H9 (cell line): Measurements from ENCODE around the gene GARS1. TPM values are rescaled to one million over a fixed set of nuclear protein-coding genes. Genes with fewer than 3 reads are reported as not detected.

Experiments used
- DNase-seq: peaks from one replicate; pipeline ENCODE4 v3.0.0-alpha.2; 2017
- H2AFZ ChIP-seq: one replicate; pipeline ENCODE4 v1.6.1; 2013; ENCODE audit warnings: mild to moderate bottlenecking, low read length, control low read depth, moderate library complexity
- H2AK5ac ChIP-seq: 2 replicates; pipeline ENCODE4 v1.6.1; 2013; ENCODE audit warnings: low read length, control low read depth, mixed read lengths; ENCODE audit not compliant: insufficient read length
- H2BK120ac ChIP-seq: one replicate; pipeline ENCODE4 v1.6.1; 2013; ENCODE audit warnings: low read depth, mild to moderate bottlenecking, low read length, control low read depth, inconsistent platforms; ENCODE audit not compliant: poor library complexity, severe bottlenecking
- H2BK12ac ChIP-seq: 2 replicates; pipeline ENCODE4 v1.6.1; 2013; ENCODE audit warnings: low read length, control low read depth, mixed read lengths, low read depth; ENCODE audit not compliant: insufficient read length
- H2BK15ac ChIP-seq: 2 replicates; pipeline ENCODE4 v1.6.1; 2013; ENCODE audit warnings: low read depth, low read length, control low read depth
- H2BK20ac ChIP-seq: one replicate; pipeline ENCODE4 v1.6.1; 2013; ENCODE audit warnings: low read depth, mild to moderate bottlenecking, low read length, control low read depth, inconsistent platforms; ENCODE audit not compliant: poor library complexity, severe bottlenecking
- H2BK5ac ChIP-seq: 2 replicates; pipeline ENCODE4 v1.6.1; 2013; ENCODE audit warnings: low read length, control low read depth, mixed read lengths; ENCODE audit not compliant: insufficient read length
- H3K14ac ChIP-seq: 2 replicates; pipeline ENCODE4 v1.6.1; 2013; ENCODE audit warnings: low read length, control low read depth; ENCODE audit not compliant: insufficient read depth
- H3K18ac ChIP-seq: 2 replicates; pipeline ENCODE4 v1.6.1; 2013; ENCODE audit warnings: low read depth, mild to moderate bottlenecking, mixed read lengths, low read length, control low read depth; ENCODE audit not compliant: insufficient read length
- H3K23ac ChIP-seq: 2 replicates; pipeline ENCODE4 v1.6.1; 2013; ENCODE audit warnings: low read length, control low read depth, mixed read lengths, low read depth; ENCODE audit not compliant: insufficient read length
- H3K23me2 ChIP-seq: 2 replicates; pipeline ENCODE4 v1.6.1; 2013; ENCODE audit warnings: low read depth, mild to moderate bottlenecking, mixed read lengths, low read length, control low read depth; ENCODE audit not compliant: insufficient read length, poor library complexity, severe bottlenecking
- H3K27ac ChIP-seq: 2 replicates; pipeline ENCODE4 v1.5.1; 2013; ENCODE audit warnings: low read length, control low read depth, mixed read lengths, low read depth; ENCODE audit not compliant: insufficient read length
- H3K27me3 ChIP-seq: 2 replicates; pipeline ENCODE4 v1.6.1; 2013; ENCODE audit warnings: low read length, control low read depth, inconsistent platforms; ENCODE audit not compliant: insufficient read depth
- H3K4ac ChIP-seq: 2 replicates; pipeline ENCODE4 v1.6.1; 2013; ENCODE audit warnings: low read depth, mild to moderate bottlenecking, control low read depth, inconsistent platforms, low read length, moderate library complexity
- H3K4me1 ChIP-seq: 2 replicates; pipeline ENCODE4 v1.6.1; 2013; ENCODE audit warnings: low read length, control low read depth, inconsistent platforms; ENCODE audit not compliant: insufficient read depth
- H3K4me2 ChIP-seq: 2 replicates; pipeline ENCODE4 v1.6.1; 2013; ENCODE audit warnings: low read length, control low read depth, mixed read lengths; ENCODE audit not compliant: insufficient read length, insufficient read depth
- H3K56ac ChIP-seq: 2 replicates; pipeline ENCODE4 v1.6.1; 2013; ENCODE audit warnings: low read depth, mild to moderate bottlenecking, mixed read lengths, low read length, control low read depth; ENCODE audit not compliant: insufficient read length
- H3K79me1 ChIP-seq: 2 replicates; pipeline ENCODE4 v1.6.1; 2013; ENCODE audit warnings: low read depth, mild to moderate bottlenecking, moderate library complexity, low read length, control low read depth, inconsistent platforms; ENCODE audit not compliant: insufficient read depth, poor library complexity, severe bottlenecking
- H3K79me2 ChIP-seq: 2 replicates; pipeline ENCODE4 v1.6.1; 2013; ENCODE audit warnings: low read length, control low read depth, inconsistent platforms; ENCODE audit not compliant: insufficient read depth
- H3K9ac ChIP-seq: 2 replicates; pipeline ENCODE4 v1.6.1; 2013; ENCODE audit warnings: low read length, control low read depth, mixed read lengths; ENCODE audit not compliant: insufficient read length; ENCODE audit errors: extremely low read depth
- H3K9me3 ChIP-seq: one replicate; pipeline ENCODE4 v1.6.1; 2013; ENCODE audit warnings: low read depth, low read length, inconsistent platforms; ENCODE audit not compliant: control insufficient read depth
- H3T11ph ChIP-seq: one replicate; pipeline ENCODE4 v1.6.1; 2013; ENCODE audit warnings: mild to moderate bottlenecking, low read length, control low read depth, inconsistent platforms
- H4K20me1 ChIP-seq: one replicate; pipeline ENCODE4 v1.6.1; 2013; ENCODE audit not compliant: control insufficient read depth, insufficient read length, insufficient read depth
- H4K5ac ChIP-seq: 2 replicates; pipeline ENCODE4 v1.6.1; 2013; ENCODE audit warnings: low read depth, mild to moderate bottlenecking, mixed read lengths, low read length, control low read depth; ENCODE audit not compliant: insufficient read length
- H4K8ac ChIP-seq: replicated peaks from 2 replicates; pipeline ENCODE4 v1.6.1; 2013; ENCODE audit warnings: low read length, control low read depth, mixed read lengths, low read depth; ENCODE audit not compliant: insufficient read length
- H4K91ac ChIP-seq: 2 replicates; pipeline ENCODE4 v1.6.1; 2013; ENCODE audit warnings: low read depth, mild to moderate bottlenecking, moderate library complexity, mixed read lengths, low read length, control low read depth; ENCODE audit not compliant: insufficient read length
- H3K27ac Mint-ChIP-seq, 3 experiments: 2 replicates in 2 of 3; 3 replicates in 1 of 3; pipeline ENCODE4 v1.8.0; 2020 to 2021; ENCODE audit warnings: mixed read lengths in 3 of 3, mild to moderate bottlenecking in 1 of 3, moderate library complexity in 1 of 3
- H3K27me3 Mint-ChIP-seq: 2 replicates; pipeline ENCODE4 v1.8.0; 2021; ENCODE audit warnings: low read depth, mild to moderate bottlenecking, moderate library complexity, mixed read lengths
- H3K36me3 Mint-ChIP-seq, 3 experiments: 2 replicates in 2 of 3; 3 replicates in 1 of 3; pipeline ENCODE4 v1.8.0; 2020 to 2021; ENCODE audit warnings: low read depth in 3 of 3, mixed read lengths in 3 of 3; ENCODE audit not compliant: insufficient read depth in 1 of 3
- H3K4me1 Mint-ChIP-seq, 2 experiments: 2 replicates each; pipeline ENCODE4 v1.8.0; 2020; ENCODE audit warnings: mixed read lengths in 2 of 2
- H3K4me3 Mint-ChIP-seq, 2 experiments: 2 replicates in 1 of 2; 3 replicates in 1 of 2; pipeline ENCODE4 v1.8.0; 2020 to 2021; ENCODE audit warnings: mild to moderate bottlenecking in 2 of 2, mixed read lengths in 2 of 2, moderate library complexity in 1 of 2
- H3K9me3 Mint-ChIP-seq, 2 experiments: 2 replicates in 1 of 2; 3 replicates in 1 of 2; pipeline ENCODE4 v1.8.0; 2020; ENCODE audit warnings: mild to moderate bottlenecking in 2 of 2, mixed read lengths in 2 of 2, moderate library complexity in 1 of 2
- CTCF ChIP-seq: fragments of 200-600 bp; sonication (generic); conservative IDR thresholded peaks from 3 replicates; pipeline ENCODE4 v1.8.0; 2021; ENCODE audit warnings: antibody characterized with exemption, mild to moderate bottlenecking
- WGBS: extraction: QIAGEN DNeasy Blood & Tissue Kit; methylation state at CpG from one replicate; pipeline ENCODE4 v1.1.7; 2013; ENCODE audit warnings: missing lambda C conversion rate, low lambda C conversion rate, mixed read lengths; ENCODE audit not compliant: insufficient read length; ENCODE audit errors: extremely low coverage; 5-methylcytosine and 5-hydroxymethylcytosine counted together
- total RNA-seq: library from RNA; stranded (reverse); gene quantifications from 2 replicates; pipeline ENCODE4 v1.2.1, GENCODE V29; 2021

The GARS1 gene
- total RNA-seq, 1 experiment from 2014 or later = 234 TPM

- no peaks in the 10 kb centered on the region for H3K79me2 ChIP-seq
These were observed 10.2 kb downstream of the GARS1 start for GRCh38 chr7:30604901-30605300.

More at GRCh38 chr7:30604901-30605300, 10.2 kb downstream of the GARS1 start:
- Histone ChIP-seq H3K4me2 (no peak overlapping the region), H3K18ac (no peak overlapping the region), H2AFZ (no peak overlapping the region), H2BK20ac (no peak overlapping the region), H3K9ac (no peak overlapping the region), H3K4me1 (no peaks in the 10 kb centered on the region), H3K23ac (no peak overlapping the region), H3K27ac (no peak overlapping the region), H4K5ac (no peak overlapping the region), H4K20me1 (no peaks in the 10 kb centered on the region), H3K9me3 (no peaks in the 10 kb centered on the region), H2BK15ac (no peak overlapping the region), H4K8ac (no peak overlapping the region), H3K4ac (no peak overlapping the region), H4K91ac (no peak overlapping the region), H2BK12ac (no peak overlapping the region), H3K79me1 (no peaks in the 10 kb centered on the region), H3K14ac (no peak overlapping the region), H3K23me2 (no peaks in the 10 kb centered on the region), H3K27me3 (no peaks in the 10 kb centered on the region), H2AK5ac (no peak overlapping the region), H3K56ac (no peak overlapping the region), H2BK120ac (no peak overlapping the region), H3T11ph (no peak overlapping the region), H2BK5ac (no peak overlapping the region)
- Mint-ChIP-seq H3K9me3 (no peaks in the 10 kb centered on the region), H3K4me3 (no peak overlapping the region), H3K36me3 (peaks cover 58 to 87% (median 86%) of the 10 kb centered on the region in 3 experiments), H3K27me3 (no peaks in the 10 kb centered on the region), H3K27ac (no peak overlapping the region), H3K4me1 (no peaks in the 10 kb centered on the region)
- TF ChIP-seq CTCF = no peak
- no CpG with 5 or more reads among the region's 3 CpGs for WGBS
- DNase-seq = no peak
